ENCODE results near the gene KLF7.

DNA sequence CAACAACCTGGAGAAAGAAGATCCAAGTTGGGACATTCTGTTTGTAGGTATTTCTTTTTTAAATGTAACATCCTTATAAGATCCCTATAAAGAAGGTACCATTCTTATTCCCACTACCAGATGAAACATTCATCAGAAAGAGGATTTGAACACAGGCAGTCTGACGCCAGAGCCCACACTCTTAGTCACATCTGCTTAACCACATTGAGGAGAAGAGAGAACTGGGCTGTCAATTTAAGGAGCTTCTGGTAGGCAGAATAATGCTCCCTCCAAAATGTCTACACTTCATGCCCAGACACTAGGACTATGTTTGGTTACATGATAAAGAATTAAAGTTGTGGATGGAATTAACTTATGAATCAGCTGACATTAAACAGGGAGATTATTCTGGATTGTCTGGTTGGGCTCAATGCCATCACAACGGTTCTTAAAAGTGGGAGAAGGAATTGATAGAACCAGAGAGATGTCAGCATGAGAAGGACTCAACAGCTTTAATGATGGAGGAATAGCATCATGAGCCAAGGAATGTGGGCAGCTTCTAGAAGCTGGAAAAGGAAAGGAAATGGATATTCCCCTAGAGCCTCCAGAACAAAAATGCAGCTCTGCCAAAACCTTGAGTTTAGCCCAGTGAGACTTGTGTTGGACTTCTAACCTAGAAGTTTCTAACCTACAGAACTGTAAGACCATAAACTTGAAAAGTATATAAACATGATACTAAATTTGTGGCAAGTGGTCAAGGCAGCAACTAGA lies 82.2 kb downstream of the KLF7 start:
- no peak for TF ChIP-seq YY1 (IDR thresholded peaks at IDR 0.05)
- TF ChIP-seq TAF1 (conservative IDR thresholded peaks at IDR 0.05): no peak
- TF ChIP-seq, protein P1, sequence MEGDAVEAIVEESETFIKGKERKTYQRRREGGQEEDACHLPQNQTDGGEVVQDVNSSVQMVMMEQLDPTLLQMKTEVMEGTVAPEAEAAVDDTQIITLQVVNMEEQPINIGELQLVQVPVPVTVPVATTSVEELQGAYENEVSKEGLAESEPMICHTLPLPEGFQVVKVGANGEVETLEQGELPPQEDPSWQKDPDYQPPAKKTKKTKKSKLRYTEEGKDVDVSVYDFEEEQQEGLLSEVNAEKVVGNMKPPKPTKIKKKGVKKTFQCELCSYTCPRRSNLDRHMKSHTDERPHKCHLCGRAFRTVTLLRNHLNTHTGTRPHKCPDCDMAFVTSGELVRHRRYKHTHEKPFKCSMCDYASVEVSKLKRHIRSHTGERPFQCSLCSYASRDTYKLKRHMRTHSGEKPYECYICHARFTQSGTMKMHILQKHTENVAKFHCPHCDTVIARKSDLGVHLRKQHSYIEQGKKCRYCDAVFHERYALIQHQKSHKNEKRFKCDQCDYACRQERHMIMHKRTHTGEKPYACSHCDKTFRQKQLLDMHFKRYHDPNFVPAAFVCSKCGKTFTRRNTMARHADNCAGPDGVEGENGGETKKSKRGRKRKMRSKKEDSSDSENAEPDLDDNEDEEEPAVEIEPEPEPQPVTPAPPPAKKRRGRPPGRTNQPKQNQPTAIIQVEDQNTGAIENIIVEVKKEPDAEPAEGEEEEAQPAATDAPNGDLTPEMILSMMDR (IDR thresholded peaks at IDR 0.05; ENCODE audit: low read depth, low read length, missing input control): no peak
- TF ChIP-seq, protein P2, sequence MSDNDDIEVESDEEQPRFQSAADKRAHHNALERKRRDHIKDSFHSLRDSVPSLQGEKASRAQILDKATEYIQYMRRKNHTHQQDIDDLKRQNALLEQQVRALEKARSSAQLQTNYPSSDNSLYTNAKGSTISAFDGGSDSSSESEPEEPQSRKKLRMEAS (IDR thresholded peaks at IDR 0.05): no peak

All from liver (tissue), 3 donors.